GM18868 (cell line): Measurements from ENCODE around the gene CHURC1.

Experiments used
- ATAC-seq: cut with Tn5 transposase; IDR thresholded peaks from one replicate; pipeline ENCODE4 v1.9.1; 2021; ENCODE audit warnings: mild to moderate bottlenecking, moderate library complexity; ENCODE audit not compliant: unreplicated experiment

CHURC1 gene

GRCh38 chr14:64914237-64915028 lies at the start of gene CHURC1:
Gene CHURC1 (plus strand): TSS chr14:64914455. CDS start chr14:64914496, 41 bp downstream.
- ATAC-seq, result peak; percentile 95

DNA sequence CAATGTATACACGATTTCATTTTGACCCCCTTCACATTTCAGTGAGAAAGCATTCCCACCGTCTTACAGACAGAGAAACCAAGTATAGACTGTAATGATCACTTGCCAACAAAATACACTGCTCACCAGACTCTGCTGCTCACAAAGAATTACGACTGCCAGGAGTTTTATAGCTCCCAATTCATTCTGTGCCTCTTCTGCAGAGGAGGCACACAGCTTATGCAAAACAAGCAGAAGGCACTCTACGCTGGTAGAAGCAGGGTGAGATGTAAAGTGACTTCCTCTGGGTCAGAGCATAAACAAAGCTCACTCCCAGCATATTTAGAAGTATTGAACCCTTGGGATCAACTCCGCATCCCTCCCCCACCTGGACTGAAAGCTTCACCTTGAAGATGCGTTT lies 49.1 kb upstream of the CHURC1 start:
- no peak for ATAC-seq

DNA sequence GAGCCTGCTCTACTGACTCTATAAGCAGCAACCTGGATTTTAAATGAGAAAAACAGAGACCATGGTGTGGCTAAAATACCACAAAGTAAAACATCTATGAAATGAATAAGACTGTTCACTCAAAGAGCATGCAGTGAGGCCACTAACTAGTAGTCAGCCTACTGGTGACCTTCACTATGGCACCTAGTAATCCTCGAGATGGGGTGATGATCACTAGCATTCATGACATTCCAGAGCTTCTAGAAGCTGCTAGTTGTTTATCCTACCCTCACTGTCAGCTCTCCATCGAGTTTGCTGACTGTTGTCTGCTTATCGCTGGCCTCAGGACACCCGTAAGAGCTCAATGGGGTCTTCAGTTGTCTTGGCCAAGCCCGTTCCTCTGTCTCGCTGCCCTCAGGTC lies 48.3 kb upstream of the CHURC1 start:
- no peak for ATAC-seq

- no peak for ATAC-seq
Observed at GRCh38 chr14:64867182-64867581, 47.1 kb upstream of the CHURC1 start.

DNA sequence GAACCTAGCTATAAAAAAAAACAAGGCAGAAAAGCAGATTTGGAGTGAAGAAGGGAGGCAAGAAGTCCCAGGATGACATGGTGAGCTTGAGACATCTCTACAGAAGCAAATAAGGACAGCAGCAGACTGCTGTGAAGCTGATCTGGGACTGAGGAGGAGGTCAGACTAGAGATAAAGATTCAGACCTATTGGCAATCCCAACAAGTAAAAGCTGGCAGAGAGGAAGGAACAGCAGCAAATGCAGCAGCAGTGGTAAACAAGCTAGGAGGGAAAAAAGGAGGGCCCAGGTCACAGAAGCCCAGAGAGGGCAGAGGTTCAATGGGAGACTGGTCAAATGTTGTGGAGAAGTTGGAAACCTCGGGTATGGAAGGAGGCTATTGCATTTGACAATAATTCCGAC lies 45.9 kb upstream of the CHURC1 start:
- no peak for ATAC-seq

- no peak for ATAC-seq
Observed at GRCh38 chr14:64868841-64869240, 45.4 kb upstream of the CHURC1 start.

DNA sequence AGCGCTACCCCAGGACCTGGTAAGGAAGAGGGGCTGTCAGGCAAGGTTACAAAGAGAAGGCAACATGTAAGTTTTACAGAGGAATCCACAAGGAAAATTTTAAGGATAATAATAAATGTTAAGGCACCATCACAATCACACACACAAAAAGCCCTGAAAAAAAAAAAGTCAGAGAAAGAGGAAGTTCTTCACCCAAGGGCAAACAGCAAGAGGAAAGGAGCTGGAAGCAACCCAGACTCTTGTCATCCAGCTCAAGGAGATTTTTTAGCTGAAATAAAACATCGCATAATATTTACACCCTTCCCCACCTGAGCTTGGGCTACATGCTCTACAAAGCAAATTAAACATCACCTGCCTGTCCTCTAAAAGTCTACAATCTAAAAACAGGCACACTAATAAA lies 44.1 kb upstream of the CHURC1 start:
- no peak for ATAC-seq

DNA sequence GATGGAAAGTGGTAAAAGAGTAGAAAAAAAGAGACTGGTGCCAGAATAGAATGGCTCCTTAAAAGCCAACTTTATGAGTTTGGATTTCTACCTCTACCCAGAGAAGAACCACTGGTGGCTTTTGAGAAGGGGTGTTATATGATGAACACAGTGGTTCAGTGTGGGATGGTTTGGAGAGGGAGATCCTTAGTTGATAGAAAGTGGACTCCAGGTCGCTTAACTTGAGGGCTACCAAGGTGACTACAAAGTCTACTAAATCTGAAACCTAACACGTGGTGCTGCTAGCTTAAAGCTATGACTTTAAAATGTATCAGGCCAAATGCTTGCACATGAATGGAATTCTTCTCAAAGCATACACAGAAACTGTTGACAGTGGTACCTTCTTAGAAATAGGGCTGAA lies 42.9 kb upstream of the CHURC1 start:
- ATAC-seq, result no peak

DNA sequence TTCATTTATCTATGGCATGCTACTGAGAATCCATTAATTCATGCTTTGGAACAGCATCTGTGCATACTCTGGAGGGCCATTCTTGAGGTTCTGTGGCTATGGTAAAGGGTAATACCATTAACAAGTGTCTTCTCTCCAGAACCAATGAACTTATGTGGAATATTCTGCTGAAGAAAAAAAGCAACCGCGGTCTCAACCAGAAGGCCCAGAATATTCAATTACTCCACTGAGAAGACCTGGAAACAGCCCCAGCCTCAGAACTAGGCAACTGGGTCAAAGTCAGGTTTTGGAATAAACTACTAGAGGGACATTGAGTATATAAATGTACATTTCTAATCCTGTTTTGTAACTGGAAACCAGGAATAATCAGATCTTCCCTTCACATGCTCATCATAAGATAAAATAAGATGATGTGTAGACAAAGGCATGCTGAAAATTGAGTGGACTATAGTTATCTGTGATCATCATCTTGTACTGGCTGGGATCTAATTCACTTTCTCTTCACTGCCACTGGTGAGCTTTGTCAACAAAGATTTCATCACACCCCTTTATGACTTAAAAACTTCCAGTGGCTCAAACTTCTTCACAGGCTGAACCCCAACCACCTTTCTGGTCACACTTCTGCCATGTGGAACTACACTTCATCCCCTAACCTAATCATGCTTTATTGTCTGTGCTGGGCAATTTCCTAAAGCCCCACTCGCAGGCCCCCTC lies 40.6 kb upstream of the CHURC1 start:
- no peak for ATAC-seq

- ATAC-seq, result no peak
Observed at GRCh38 chr14:64875350-64875749, 38.9 kb upstream of the CHURC1 start.

DNA sequence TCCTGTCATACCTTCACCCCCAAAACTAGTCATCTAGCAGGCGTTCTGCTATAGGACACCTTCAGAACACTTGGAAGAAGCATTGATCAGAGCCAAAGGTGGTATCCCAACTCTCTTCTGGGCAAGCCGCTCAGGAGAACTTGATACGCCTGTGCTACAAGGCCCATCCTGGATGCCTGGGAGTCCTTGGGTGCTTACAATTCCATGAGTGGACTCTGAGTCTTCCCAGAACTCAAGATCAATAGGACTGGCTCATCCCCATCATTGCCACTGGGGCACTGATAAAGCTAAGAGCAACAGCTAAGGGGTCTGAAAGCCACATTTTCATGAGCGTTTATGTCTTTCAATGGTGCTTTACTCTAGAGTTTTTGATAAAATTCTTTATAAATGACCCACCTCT lies 36.4 kb upstream of the CHURC1 start:
- no peak for ATAC-seq

GRCh38 chr14:64878837-64879634 lies 35.2 kb upstream of the CHURC1 start:
- no peak for ATAC-seq

- ATAC-seq, result peak; percentile 75
Observed at GRCh38 chr14:64879635-64880220, 34.5 kb upstream of the CHURC1 start, which contains the start of gene SPTB. Gene SPTB (minus strand): TSS chr14:64879907. CDS start chr14:64823094, 56,813 bp downstream.

GRCh38 chr14:64880221-64881121 lies 33.8 kb upstream of the CHURC1 start:
- peak; percentile 68 for ATAC-seq

- ATAC-seq, result no peak
Observed at GRCh38 chr14:64885559-64885958, 28.7 kb upstream of the CHURC1 start.

- ATAC-seq, result no peak
Observed at GRCh38 chr14:64889352-64889751, 24.9 kb upstream of the CHURC1 start.

DNA sequence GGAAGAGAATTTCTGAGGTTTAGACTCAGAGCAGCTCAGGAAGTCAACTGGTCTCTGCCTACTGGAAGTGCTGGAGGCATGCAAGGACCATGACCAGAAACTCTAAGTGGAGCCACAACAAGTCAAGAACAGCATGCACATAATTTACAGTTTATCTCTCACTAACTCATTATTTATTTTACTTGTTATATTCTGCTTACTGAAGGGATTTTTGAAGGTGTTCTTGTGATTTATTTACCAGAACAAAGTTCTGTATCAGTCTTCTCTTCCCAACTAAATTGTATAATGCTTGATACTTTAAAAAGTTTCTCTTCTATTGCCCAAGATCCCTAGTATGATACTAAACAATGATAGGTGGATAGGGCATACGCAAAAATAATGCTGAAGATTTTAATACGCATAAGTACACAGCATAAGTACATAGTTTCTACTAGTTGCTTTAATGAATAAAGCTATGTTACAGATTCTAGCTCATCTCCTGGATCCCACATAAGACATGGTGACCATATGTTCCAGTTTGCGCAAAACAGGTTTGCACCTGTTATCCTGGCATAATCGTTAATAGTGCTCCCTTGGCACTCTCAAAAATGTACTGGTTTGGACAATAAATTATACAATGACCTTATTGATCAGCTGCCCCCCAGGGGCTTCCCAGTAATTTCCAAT lies 22.9 kb upstream of the CHURC1 start:
- no peak for ATAC-seq

GRCh38 chr14:64891839-64892375 lies 22.3 kb upstream of the CHURC1 start:
- ATAC-seq, result peak; percentile 53

DNA sequence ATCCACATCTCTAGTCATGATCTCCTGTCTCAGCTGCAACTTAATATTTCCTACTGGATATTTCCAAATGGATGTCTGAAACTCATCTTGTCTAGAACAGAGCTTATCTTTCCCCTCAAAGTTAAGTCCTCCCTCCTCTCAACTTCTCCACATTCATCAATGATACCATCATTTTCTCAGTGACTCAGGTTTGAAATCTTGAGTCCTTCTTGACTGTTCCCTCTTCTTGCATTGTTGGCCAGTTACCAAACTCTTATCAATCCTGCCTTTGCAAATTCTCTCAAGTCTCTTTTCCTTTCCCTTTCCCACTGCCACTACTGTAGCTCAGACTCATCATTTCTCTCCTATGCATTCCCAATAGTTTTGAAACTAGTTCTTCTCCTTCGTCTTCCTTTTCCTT lies 14.3 kb upstream of the CHURC1 start:
- no peak for ATAC-seq
